PC-9 (cell line): ENCODE measurements around the gene USP54.

Experiments
- CTCF ChIP-seq: fragments of 200-600 bp; sonication (generic); conservative IDR thresholded peaks from 2 replicates; pipeline ENCODE4 v1.6.1; 2017; ENCODE audit warnings: mixed run types, antibody characterized with exemption, mild to moderate bottlenecking, moderate library complexity
- EZH2 ChIP-seq: fragments of 200-600 bp; sonication (generic); IDR thresholded peaks from 2 replicates; pipeline ENCODE4 v1.8.0; 2017; ENCODE audit warnings: antibody characterized with exemption, low read depth

- TF ChIP-seq CTCF (no peak), EZH2 (no peak)
Observed at GRCh38 chr10:73469579-73469978, 121.6 kb downstream of the USP54 start.
